PFSK-1 (cell line): ENCODE measurements around the gene NUDT4.
A peak's percentile ranks its signal among the peaks of the same experiment; 100 is the strongest.

Experiments used
- FOXP2 ChIP-seq: optimal IDR thresholded peaks from 2 replicates; pipeline ENCODE3; 2011; ENCODE audit warnings: borderline replicate concordance, control low read depth, inconsistent platforms; ENCODE audit not compliant: insufficient read depth; ENCODE audit errors: extremely low read length, extremely low read depth
- POLR2AphosphoS5 ChIP-seq: IDR thresholded peaks from 2 replicates; pipeline ENCODE4 v1.6.1; 2012; ENCODE audit warnings: low read depth, mild to moderate bottlenecking, control low read depth, low read length, moderate library complexity
- REST ChIP-seq, 2 experiments: IDR thresholded peaks; 2 replicates each; pipeline versions ENCODE4 v1.6.1 to v1.8.0; 2011 to 2012; ENCODE audit warnings: low read depth in 2 of 2, low read length in 2 of 2, control low read depth in 1 of 2, inconsistent platforms in 1 of 2, mild to moderate bottlenecking in 1 of 2, moderate library complexity in 1 of 2; ENCODE audit not compliant: insufficient read depth in 1 of 2
- SIN3A ChIP-seq: IDR thresholded peaks from 2 replicates; pipeline ENCODE4 v1.6.1; 2012; ENCODE audit warnings: mild to moderate bottlenecking, low read length, moderate library complexity, borderline replicate concordance; ENCODE audit not compliant: insufficient read depth
- TAF1 ChIP-seq: IDR thresholded peaks from 2 replicates; pipeline ENCODE4 v1.6.1; 2012; ENCODE audit warnings: low read length, control low read depth, borderline replicate concordance; ENCODE audit not compliant: insufficient read depth

The NUDT4 gene

DNA sequence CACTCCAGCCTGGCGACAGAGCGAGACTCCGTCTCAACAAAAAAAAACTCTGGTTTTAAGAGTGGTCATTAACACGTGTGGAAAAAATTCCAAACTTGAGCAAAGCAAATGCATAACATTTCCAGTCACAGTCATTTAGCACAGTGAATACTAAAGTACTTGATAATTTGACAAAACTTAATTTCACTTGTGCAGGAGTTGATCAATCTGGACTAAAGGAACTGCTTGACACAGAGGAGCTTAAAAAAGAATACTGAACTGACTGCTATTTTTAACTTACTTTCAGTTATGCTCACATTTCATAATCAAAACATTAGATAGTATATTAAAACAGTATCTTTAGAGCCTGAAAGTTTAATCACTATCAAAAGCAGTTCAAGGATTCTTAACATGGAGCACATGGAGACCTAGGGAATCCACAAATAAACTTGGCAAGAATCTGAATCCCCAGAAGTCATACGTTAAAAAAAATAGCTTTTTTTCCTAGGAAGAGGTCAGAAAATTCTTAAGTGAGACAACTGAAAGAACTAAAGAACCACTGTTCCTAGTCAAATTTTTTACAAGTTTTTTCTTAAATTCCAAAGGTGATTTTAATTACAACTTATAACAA lies 56.6 kb downstream of the NUDT4 start:
- TF ChIP-seq POLR2AphosphoS5 = no peak
- TF ChIP-seq TAF1 = no peak
- no peak for TF ChIP-seq SIN3A

- TF ChIP-seq POLR2AphosphoS5 = no peak
- no peak for TF ChIP-seq SIN3A
- no peak for TF ChIP-seq FOXP2
- TF ChIP-seq REST (IDR thresholded peaks at IDR 0.05; ENCODE audit: insufficient read depth in 1 of 2, low read depth in 2 of 2, low read length in 2 of 2) = no peak
- no peak for TF ChIP-seq TAF1
These were observed 60.7 kb downstream of the NUDT4 start for GRCh38 chr12:93438266-93439050.

- TF ChIP-seq REST (IDR thresholded peaks at IDR 0.05; ENCODE audit: insufficient read depth in 1 of 2, low read depth in 2 of 2, low read length in 2 of 2) (no peak), POLR2AphosphoS5 (no peak), TAF1 (no peak), FOXP2 (no peak), SIN3A (no peak)
These were observed 62.5 kb downstream of the NUDT4 start for GRCh38 chr12:93440043-93440835.

DNA sequence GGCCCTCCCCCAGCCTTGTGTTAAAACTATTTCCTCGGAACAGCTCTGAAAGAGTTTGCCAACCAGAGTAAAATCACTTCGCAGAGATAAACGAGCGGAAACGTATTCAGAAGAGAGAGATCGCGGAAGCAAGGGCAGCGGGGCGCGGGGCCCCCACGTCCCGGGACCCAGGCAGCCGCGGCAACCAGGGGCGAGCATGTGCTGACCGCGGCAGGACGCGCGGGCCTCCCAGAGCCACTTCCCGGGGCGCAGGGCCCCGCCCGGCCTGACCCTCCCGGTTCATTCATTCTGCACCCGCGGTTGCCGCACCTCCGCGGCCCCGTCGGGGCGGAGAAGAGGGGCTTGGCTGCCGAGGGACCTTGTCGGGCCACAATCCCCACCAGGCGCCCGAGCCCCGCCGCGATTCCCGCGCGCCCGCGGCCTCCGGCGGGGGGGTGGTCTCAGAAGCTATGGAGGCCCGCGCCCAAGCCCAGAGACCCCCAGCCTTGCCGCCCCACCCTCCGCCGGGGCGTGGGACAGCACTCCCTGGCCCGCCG lies 63.4 kb downstream of the NUDT4 start:
- TF ChIP-seq SIN3A (no peak), FOXP2 (peak; percentile 8)

DNA sequence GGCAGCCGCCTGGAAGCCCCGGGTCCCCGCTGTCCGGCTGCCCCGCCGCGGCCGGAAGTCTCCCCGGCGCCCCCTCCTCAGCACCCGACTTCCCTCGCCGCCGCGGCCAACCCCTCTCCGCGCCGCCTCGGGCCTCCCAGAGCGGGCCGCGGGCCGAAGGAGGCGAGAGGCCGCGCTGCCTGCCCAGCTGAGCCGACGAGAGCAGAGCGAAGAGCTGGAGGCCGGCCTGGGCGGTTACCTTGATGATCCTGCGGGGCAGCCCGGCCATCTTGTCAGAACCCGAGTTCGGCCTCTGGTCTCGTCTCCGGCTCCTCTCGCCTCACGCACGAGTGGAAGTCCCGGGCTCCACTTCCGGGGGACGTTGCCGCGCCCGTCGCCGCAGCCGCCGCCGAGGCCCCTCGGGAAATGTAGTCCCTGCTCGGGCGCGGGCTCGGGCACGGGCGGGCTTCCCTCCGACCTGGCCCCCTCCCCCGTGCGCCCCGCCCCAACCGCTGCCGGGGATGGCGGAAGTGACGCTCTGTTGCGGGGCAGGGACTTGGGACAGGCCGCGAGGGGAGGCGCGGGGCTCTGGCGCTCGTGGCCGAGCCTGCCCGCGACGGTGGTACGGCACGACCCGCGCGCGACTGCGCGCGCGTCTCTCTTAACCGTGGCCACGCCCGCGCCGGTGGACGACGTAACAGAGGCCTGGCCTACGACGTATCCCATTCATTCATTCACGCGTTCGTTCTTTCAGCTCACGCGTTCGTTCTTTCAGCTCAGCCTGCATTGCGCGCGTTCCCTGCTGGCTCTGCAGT lies 64.1 kb downstream of the NUDT4 start, which contains the start of gene UBE2N:
UBE2N (minus strand) TSS at position 331 of the 794 bp plus-strand sequence; CDS start at position 268, 63 bp downstream.
- peak; percentile 88 for TF ChIP-seq TAF1
- 0 out of 2 replicates have a peak, but pooled peaks have one; percentile 37 for TF ChIP-seq SIN3A
- TF ChIP-seq FOXP2 = peak; percentile 97
- TF ChIP-seq REST (IDR thresholded peaks at IDR 0.05; ENCODE audit: insufficient read depth in 1 of 2, low read depth in 2 of 2, low read length in 2 of 2) = peak in 1 of 2 experiments; percentile 49; a peak in 1 of 4 replicates
- TF ChIP-seq POLR2AphosphoS5 = peak; percentile 63
